PC-9 (cell line): ENCODE results near the gene TXNDC5. TPM values are rescaled to one million over a fixed set of nuclear protein-coding genes. Genes with fewer than 3 reads are reported as not detected.

Source experiments
- BruUV-seq: library from RNA; stranded (reverse); fragments of 400-500 nt; replicated peaks from 2 replicates; lab custom pipeline; 2021; lab: Mats Ljungman, UMichigan
- CTCF ChIA-PET: fragments of 300-600 bp; sonication (Branson Sonifier 250); formaldehyde crosslinking; loops from one replicate; lab custom pipeline; 2022; ENCODE audit warnings: antibody characterized with exemption; lab: Charles Lee
- POLR2A ChIA-PET: fragments of 300-600 bp; sonication (Branson Sonifier 250); formaldehyde crosslinking; loops from one replicate; lab custom pipeline; 2022; ENCODE audit warnings: antibody characterized with exemption; ENCODE audit not compliant: unreplicated experiment; lab: Charles Lee
- DNase-seq, 2 experiments: peaks; one replicate each; pipeline versions ENCODE4 v3.0.0 to v3.0.0-alpha.2; 2015 to 2022; ENCODE audit warnings: mixed read lengths in 1 of 2
- H2AFZ ChIP-seq: fragments of 200-600 bp; sonication (generic); 2 replicates; pipeline ENCODE4 v1.8.1; 2017; ENCODE audit warnings: antibody characterized with exemption
- H3F3A ChIP-seq: fragments of 200-600 bp; sonication (generic); 2 replicates; pipeline ENCODE4 v1.8.1; 2017; ENCODE audit warnings: antibody characterized with exemption, mild to moderate bottlenecking, low read depth; ENCODE audit not compliant: insufficient read depth
- H3K27ac ChIP-seq: fragments of 200-600 bp; sonication (generic); 2 replicates; pipeline ENCODE4 v1.6.1; 2016; ENCODE audit warnings: mixed run types
- H3K27me3 ChIP-seq: fragments of 200-600 bp; sonication (generic); 2 replicates; pipeline ENCODE4 v1.6.1; 2016; ENCODE audit warnings: low read depth, mixed run types; ENCODE audit not compliant: insufficient read depth
- H3K36me3 ChIP-seq: fragments of 200-600 bp; sonication (generic); 2 replicates; pipeline ENCODE4 v1.6.1; 2016; ENCODE audit warnings: low read depth, mixed run types
- H3K4me1 ChIP-seq: fragments of 200-600 bp; sonication (generic); replicated peaks from 2 replicates; pipeline ENCODE4 v1.6.1; 2016; ENCODE audit warnings: mixed run types; ENCODE audit not compliant: insufficient read depth
- H3K4me2 ChIP-seq: fragments of 200-600 bp; sonication (generic); 2 replicates; pipeline ENCODE4 v1.6.1; 2017; ENCODE audit warnings: mixed run types
- H3K4me3 ChIP-seq: fragments of 200-600 bp; sonication (generic); 2 replicates; pipeline ENCODE4 v1.6.1; 2016; ENCODE audit warnings: mixed run types
- H3K79me2 ChIP-seq: fragments of 200-600 bp; sonication (generic); 2 replicates; pipeline ENCODE4 v1.6.1; 2017; ENCODE audit warnings: low read depth, mixed run types
- H3K9me2 ChIP-seq: fragments of 200-600 bp; sonication (generic); 2 replicates; pipeline ENCODE4 v1.8.1; 2017; ENCODE audit warnings: mild to moderate bottlenecking; ENCODE audit not compliant: insufficient read depth
- H3K9me3 ChIP-seq: fragments of 200-600 bp; sonication (generic); 2 replicates; pipeline ENCODE4 v1.8.1; 2016; ENCODE audit warnings: low read depth; ENCODE audit not compliant: insufficient read depth
- H4K20me1 ChIP-seq: fragments of 200-600 bp; sonication (generic); 2 replicates; pipeline ENCODE4 v1.8.1; 2017; ENCODE audit not compliant: insufficient read depth
- CTCF ChIP-seq: fragments of 200-600 bp; sonication (generic); conservative IDR thresholded peaks from 2 replicates; pipeline ENCODE4 v1.6.1; 2017; ENCODE audit warnings: mixed run types, antibody characterized with exemption, mild to moderate bottlenecking, moderate library complexity
- EZH2 ChIP-seq: fragments of 200-600 bp; sonication (generic); IDR thresholded peaks from 2 replicates; pipeline ENCODE4 v1.8.0; 2017; ENCODE audit warnings: antibody characterized with exemption, low read depth
- intact Hi-C: fragments of 100-400 bp; cut with micrococcal nuclease; formaldehyde crosslinking; loops from one replicate; pipeline ENCODE4 v1.10.0; 2022; ENCODE audit not compliant: unreplicated experiment
- total RNA-seq: library from RNA; stranded (reverse); gene quantifications from 2 replicates; pipeline ENCODE4 v1.2.3, GENCODE V29; 2021

The TXNDC5 gene
- total RNA-seq, 1 experiment from 2014 or later: 74.8 TPM

GRCh38 chr6:7897461-7898192 lies 13.0 kb downstream of the TXNDC5 start:
- H4K20me1 ChIP-seq: no peaks in the 10 kb centered on the region

GRCh38 chr6:7896465-7896987 lies 14.1 kb downstream of the TXNDC5 start:
- H3K4me2 ChIP-seq: no peak overlapping the region
- no peak for TF ChIP-seq CTCF
- no peak for TF ChIP-seq EZH2
- no peaks in the 10 kb centered on the region for H3K4me1 ChIP-seq
- no peak overlapping the region for H3K4me3 ChIP-seq
- POLR2A ChIA-PET: no interaction called here
- H3K9me3 ChIP-seq: no peaks in the 10 kb centered on the region
- intact Hi-C loops: loop anchor here (5.0 kb wide), 1 partner anchor 161 kb away; no protein-coding TSS in a partner anchor
- DNase-seq: no peak
- no TSS peak for BruUV-seq
- no peaks in the 10 kb centered on the region for H3K9me2 ChIP-seq
- no peak overlapping the region for H2AFZ ChIP-seq
- CTCF ChIA-PET: no interaction called here
- no peak overlapping the region for H3K27ac ChIP-seq
- H3K36me3 ChIP-seq: 0 out of 2 replicates have a peak, but pooled peaks cover under 1% of the 10 kb centered on the region
- no peaks in the 10 kb centered on the region for H4K20me1 ChIP-seq
- H3K79me2 ChIP-seq: no peaks in the 10 kb centered on the region
- H3K27me3 ChIP-seq: no peaks in the 10 kb centered on the region
- H3F3A ChIP-seq: no peaks in the 10 kb centered on the region

More at GRCh38 chr6:7897461-7898192, 13.0 kb downstream of the TXNDC5 start:
- no peak overlapping the region for H3K27ac ChIP-seq
- ChIA-PET CTCF (no interaction called here), POLR2A (no interaction called here)
- H3F3A ChIP-seq: no peaks in the 10 kb centered on the region
- intact Hi-C loops: loop anchor here (5.0 kb wide), 1 partner anchor 160 kb away; no protein-coding TSS in a partner anchor
- DNase-seq: no peak
- H3K4me2 ChIP-seq: no peak overlapping the region
- TF ChIP-seq EZH2 (no peak), CTCF (no peak)
- H3K9me3 ChIP-seq: no peaks in the 10 kb centered on the region
- H3K9me2 ChIP-seq: no peaks in the 10 kb centered on the region
- H3K27me3 ChIP-seq: no peaks in the 10 kb centered on the region
- H3K36me3 ChIP-seq: no peaks in the 10 kb centered on the region
- H2AFZ ChIP-seq: no peak overlapping the region
- H3K4me3 ChIP-seq: no peak overlapping the region
- no peaks in the 10 kb centered on the region for H3K4me1 ChIP-seq
- BruUV-seq: no TSS peak
- no peaks in the 10 kb centered on the region for H3K79me2 ChIP-seq

- H3K9me2 ChIP-seq: no peaks in the 10 kb centered on the region
- H3K4me2 ChIP-seq: no peak overlapping the region
- no peaks in the 10 kb centered on the region for H3K79me2 ChIP-seq
- H3K4me3 ChIP-seq: no peak overlapping the region
- no peak overlapping the region for H2AFZ ChIP-seq
- H3K9me3 ChIP-seq: no peaks in the 10 kb centered on the region
- ChIA-PET CTCF (no interaction called here), POLR2A (no interaction called here)
- DNase-seq: no peak
- BruUV-seq: no TSS peak
- no peak overlapping the region for H3K27ac ChIP-seq
- H3F3A ChIP-seq: no peaks in the 10 kb centered on the region
- no peaks in the 10 kb centered on the region for H4K20me1 ChIP-seq
- intact Hi-C loops: loop anchor here (5.0 kb wide), 1 partner anchor 162 kb away; no protein-coding TSS in a partner anchor
- TF ChIP-seq CTCF: no peak
- TF ChIP-seq EZH2: no peak
- H3K4me1 ChIP-seq: no peaks in the 10 kb centered on the region
- H3K36me3 ChIP-seq: peaks cover 9% of the 10 kb centered on the region; the same call in 1 of the 2 replicates
- no peaks in the 10 kb centered on the region for H3K27me3 ChIP-seq
Observed at GRCh38 chr6:7895125-7895423, 15.5 kb downstream of the TXNDC5 start.
